ENCODE results near the gene THRSP. TPM values are rescaled to one million over a fixed set of nuclear protein-coding genes. Genes with fewer than 3 reads are reported as not detected.

The THRSP gene
- polyA plus RNA-seq, 1 of the 3 experiments (the other 2 are of a cell fraction) = not detected

GRCh38 chr11:78061921-78062311, 1.7 kb upstream of the THRSP start:
- Histone ChIP-seq H3K4me3 (ENCODE audit: low read depth in 2 of 2, low read length in 1 of 2) (no peak overlapping the region), H3K4me2 (no peak overlapping the region), H3K36me3 (replicated peaks in 1 of 2; ENCODE audit: control insufficient read depth in 1 of 2, insufficient read depth in 2 of 2, low read length in 1 of 2) (no peaks in the 10 kb centered on the region), H3K27me3 (ENCODE audit: insufficient read depth) (no peaks in the 10 kb centered on the region), H3K4me1 (ENCODE audit: control insufficient read depth in 1 of 2, insufficient read depth in 2 of 2, low read depth in 1 of 2, low read length in 1 of 2) (peaks cover 3 to 4% of the 10 kb centered on the region in 2 experiments; a peak in 2 of 4 replicates), H3F3A (replicated peaks; ENCODE audit: insufficient read depth) (peaks cover 6% of the 10 kb centered on the region), H2AFZ (ENCODE audit: low read depth) (no peak overlapping the region), H3K9me2 (no peaks in the 10 kb centered on the region), H3K9me3 (no peaks in the 10 kb centered on the region), H3K9ac (no peak overlapping the region), H4K20me1 (ENCODE audit: insufficient read depth) (no peaks in the 10 kb centered on the region), H3K27ac (ENCODE audit: low read depth in 2 of 2, low read length in 1 of 2) (no peak overlapping the region), H3K79me2 (ENCODE audit: insufficient read depth) (no peaks in the 10 kb centered on the region; the same call in 1 of the 2 replicates)
- no peak for TF ChIP-seq YY1 (IDR thresholded peaks at IDR 0.05; ENCODE audit: low read depth)
- no peak for TF ChIP-seq MEF2A (IDR thresholded peaks at IDR 0.05; ENCODE audit: borderline replicate concordance, low read depth)
- TF ChIP-seq NRF1 (IDR thresholded peaks at IDR 0.05; ENCODE audit: low read depth, low read length) = no peak
- no peak for TF ChIP-seq FOXJ3 (CRISPR knock-in tag; IDR thresholded peaks at IDR 0.05)
- TF ChIP-seq FOXM1 (IDR thresholded peaks at IDR 0.05; ENCODE audit: low read depth) = no peak
- TF ChIP-seq TCF12 (IDR thresholded peaks at IDR 0.05) = no peak
- TF ChIP-seq RAD21 (IDR thresholded peaks at IDR 0.05; ENCODE audit: low read length) = no peak
- no peak for TF ChIP-seq EZH2phosphoT487 (IDR thresholded peaks at IDR 0.05; ENCODE audit: borderline replicate concordance, low read depth)
- TF ChIP-seq ELF1 (IDR thresholded peaks at IDR 0.05) = no peak
- TF ChIP-seq, protein P1, sequence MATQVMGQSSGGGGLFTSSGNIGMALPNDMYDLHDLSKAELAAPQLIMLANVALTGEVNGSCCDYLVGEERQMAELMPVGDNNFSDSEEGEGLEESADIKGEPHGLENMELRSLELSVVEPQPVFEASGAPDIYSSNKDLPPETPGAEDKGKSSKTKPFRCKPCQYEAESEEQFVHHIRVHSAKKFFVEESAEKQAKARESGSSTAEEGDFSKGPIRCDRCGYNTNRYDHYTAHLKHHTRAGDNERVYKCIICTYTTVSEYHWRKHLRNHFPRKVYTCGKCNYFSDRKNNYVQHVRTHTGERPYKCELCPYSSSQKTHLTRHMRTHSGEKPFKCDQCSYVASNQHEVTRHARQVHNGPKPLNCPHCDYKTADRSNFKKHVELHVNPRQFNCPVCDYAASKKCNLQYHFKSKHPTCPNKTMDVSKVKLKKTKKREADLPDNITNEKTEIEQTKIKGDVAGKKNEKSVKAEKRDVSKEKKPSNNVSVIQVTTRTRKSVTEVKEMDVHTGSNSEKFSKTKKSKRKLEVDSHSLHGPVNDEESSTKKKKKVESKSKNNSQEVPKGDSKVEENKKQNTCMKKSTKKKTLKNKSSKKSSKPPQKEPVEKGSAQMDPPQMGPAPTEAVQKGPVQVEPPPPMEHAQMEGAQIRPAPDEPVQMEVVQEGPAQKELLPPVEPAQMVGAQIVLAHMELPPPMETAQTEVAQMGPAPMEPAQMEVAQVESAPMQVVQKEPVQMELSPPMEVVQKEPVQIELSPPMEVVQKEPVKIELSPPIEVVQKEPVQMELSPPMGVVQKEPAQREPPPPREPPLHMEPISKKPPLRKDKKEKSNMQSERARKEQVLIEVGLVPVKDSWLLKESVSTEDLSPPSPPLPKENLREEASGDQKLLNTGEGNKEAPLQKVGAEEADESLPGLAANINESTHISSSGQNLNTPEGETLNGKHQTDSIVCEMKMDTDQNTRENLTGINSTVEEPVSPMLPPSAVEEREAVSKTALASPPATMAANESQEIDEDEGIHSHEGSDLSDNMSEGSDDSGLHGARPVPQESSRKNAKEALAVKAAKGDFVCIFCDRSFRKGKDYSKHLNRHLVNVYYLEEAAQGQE (IDR thresholded peaks at IDR 0.05; ENCODE audit: low read depth, low read length) = no peak
- TF ChIP-seq PBX3 (IDR thresholded peaks at IDR 0.05) = no peak
- no peak for TF ChIP-seq SMC3 (IDR thresholded peaks at IDR 0.05; ENCODE audit: low read depth, low read length)
- no peak for TF ChIP-seq NFIC (IDR thresholded peaks at IDR 0.05; ENCODE audit: borderline replicate concordance)
- TF ChIP-seq RXRA (IDR thresholded peaks at IDR 0.05; ENCODE audit: borderline replicate concordance, low read depth) = no peak
- TF ChIP-seq JUND (IDR thresholded peaks at IDR 0.05) = no peak
- TF ChIP-seq EP300 (IDR thresholded peaks at IDR 0.05; ENCODE audit: borderline replicate concordance in 1 of 2, low read depth in 1 of 2, low read length in 1 of 2) = no peak
- TF ChIP-seq, protein P2, sequence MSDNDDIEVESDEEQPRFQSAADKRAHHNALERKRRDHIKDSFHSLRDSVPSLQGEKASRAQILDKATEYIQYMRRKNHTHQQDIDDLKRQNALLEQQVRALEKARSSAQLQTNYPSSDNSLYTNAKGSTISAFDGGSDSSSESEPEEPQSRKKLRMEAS (IDR thresholded peaks at IDR 0.05; ENCODE audit: low read depth) = no peak
- ChIA-PET POLR2A (no interaction called here), CTCF (no interaction called here)
- 97% methylated on average over 2 of the region's 4 CpGs for WGBS (ENCODE audit: low lambda C conversion rate)
- no peak for DNase-seq

Measured in SK-N-SH (cell line).